GM19099 (cell line): ENCODE measurements around the gene NUPR1.

Experiments used
- POLR2A ChIP-seq: IDR thresholded peaks from 3 replicates; pipeline ENCODE4 v1.6.1; 2011; ENCODE audit warnings: low read depth; ENCODE audit not compliant: insufficient read length; ENCODE audit errors: extremely low read depth

The NUPR1 gene

GRCh38 chr16:28534542-28535373 lies 4.0 kb downstream of the NUPR1 start:
- no peak for TF ChIP-seq POLR2A

GRCh38 chr16:28532940-28533647 lies 5.7 kb downstream of the NUPR1 start:
- TF ChIP-seq POLR2A, result no peak

GRCh38 chr16:28531777-28532744 lies 6.7 kb downstream of the NUPR1 start:
- TF ChIP-seq POLR2A, result no peak

- TF ChIP-seq POLR2A, result no peak
These were observed 9.7 kb downstream of the NUPR1 start for GRCh38 chr16:28529124-28529523.

- no peak for TF ChIP-seq POLR2A
These were observed 10.3 kb downstream of the NUPR1 start for GRCh38 chr16:28528463-28528867.

GRCh38 chr16:28527985-28528384 lies 10.8 kb downstream of the NUPR1 start:
- TF ChIP-seq POLR2A, result no peak

GRCh38 chr16:28526201-28527099 lies 12.3 kb downstream of the NUPR1 start:
- no peak for TF ChIP-seq POLR2A

GRCh38 chr16:28524681-28525171 lies 14.0 kb downstream of the NUPR1 start:
- no peak for TF ChIP-seq POLR2A

- TF ChIP-seq POLR2A, result no peak
These were observed 16.0 kb downstream of the NUPR1 start for GRCh38 chr16:28522792-28523191.

GRCh38 chr16:28521436-28521835 lies 17.3 kb downstream of the NUPR1 start:
- no peak for TF ChIP-seq POLR2A

GRCh38 chr16:28520672-28521071 lies 18.1 kb downstream of the NUPR1 start:
- no peak for TF ChIP-seq POLR2A

GRCh38 chr16:28514246-28514645 lies 24.5 kb downstream of the NUPR1 start:
- no peak for TF ChIP-seq POLR2A

- TF ChIP-seq POLR2A, result no peak
These were observed 25.1 kb downstream of the NUPR1 start for GRCh38 chr16:28513484-28514181.
